HepG2 (cell line): ENCODE data around the gene HMCN2. TPM values are rescaled to one million over a fixed set of nuclear protein-coding genes. Genes with fewer than 3 reads are reported as not detected.

Source experiments
- ARHGAP35 ChIP-seq: sonication (generic); formaldehyde crosslinking; IDR thresholded peaks from 2 replicates; pipeline ENCODE4 v1.9.0; 2022; ENCODE audit warnings: mild to moderate bottlenecking, inconsistent platforms, moderate library complexity, missing genetic modification reagents, borderline replicate concordance
- BRD4 ChIP-seq: sonication (generic); formaldehyde crosslinking; IDR thresholded peaks from 2 replicates; pipeline ENCODE4 v1.4.0; 2020; ENCODE audit warnings: missing genetic modification reagents
- EHMT2 ChIP-seq: fragments of 200-600 bp; sonication (generic); IDR thresholded peaks from 2 replicates; pipeline ENCODE4 v1.7.0; 2017; ENCODE audit warnings: antibody characterized with exemption, low read depth, low read length, borderline replicate concordance
- IKZF4 ChIP-seq: sonication (generic); formaldehyde crosslinking; IDR thresholded peaks from 2 replicates; pipeline ENCODE4 v1.5.1; 2020; ENCODE audit warnings: borderline replicate concordance, mild to moderate bottlenecking, low read depth, missing genetic modification reagents; ENCODE audit errors: not compliant biosample characterization
- KLF16 ChIP-seq, 2 experiments: sonication (generic) in 1 of 2; formaldehyde crosslinking in 1 of 2; IDR thresholded peaks; 2 replicates each; pipeline versions ENCODE4 v1.6.1 to v1.8.0; 2016 to 2023; ENCODE audit warnings: missing genetic modification reagents in 2 of 2, missing compliant biosample characterization in 1 of 2
- POGK ChIP-seq: sonication (generic); formaldehyde crosslinking; conservative IDR thresholded peaks from 2 replicates; pipeline ENCODE4 v1.8.0; 2022; ENCODE audit warnings: mild to moderate bottlenecking, moderate library complexity, missing genetic modification reagents
- PRDM10 ChIP-seq: sonication (generic); formaldehyde crosslinking; IDR thresholded peaks from 2 replicates; pipeline ENCODE4 v1.4.0; 2020; ENCODE audit warnings: low read depth, missing genetic modification reagents
- RBFOX2 ChIP-seq: fragments of 200-400 bp; formaldehyde crosslinking; IDR thresholded peaks from 2 replicates; pipeline ENCODE4 v1.6.1; 2017; ENCODE audit warnings: low read depth, mild to moderate bottlenecking, low read length
- SNAI1 ChIP-seq: sonication (generic); formaldehyde crosslinking; IDR thresholded peaks from 2 replicates; pipeline ENCODE4 v1.5.0; 2020; ENCODE audit warnings: mild to moderate bottlenecking, missing genetic modification reagents, borderline replicate concordance
- ZC3H4 ChIP-seq: sonication (generic); formaldehyde crosslinking; IDR thresholded peaks from 2 replicates; pipeline ENCODE4 v1.4.0; 2020; ENCODE audit warnings: missing genetic modification reagents, borderline replicate concordance
- ZMYM4 ChIP-seq: sonication (generic); formaldehyde crosslinking; IDR thresholded peaks from 2 replicates; pipeline ENCODE4 v1.8.1; 2023; ENCODE audit warnings: mild to moderate bottlenecking, missing genetic modification reagents
- ZNF407 ChIP-seq: sonication (generic); formaldehyde crosslinking; IDR thresholded peaks from one replicate; pipeline ENCODE4 v1.5.1; 2020; ENCODE audit warnings: mild to moderate bottlenecking, missing genetic modification reagents; ENCODE audit errors: not compliant biosample characterization
- ZNF530 ChIP-seq: sonication (generic); formaldehyde crosslinking; IDR thresholded peaks from 2 replicates; pipeline ENCODE4 v1.5.0; 2020; ENCODE audit warnings: low read depth, mild to moderate bottlenecking, missing genetic modification reagents
- polyA plus RNA-seq, 8 experiments: library from polyadenylated mRNA; depleted of rRNA in 3 of 8; stranded (reverse) in 7 of 8; unstranded in 1 of 8; fragments of >200 nt; fragmentation: Illumina TruSeq in 4 of 8; extraction: Trizol in 4 of 8; gene quantifications; 2 replicates each; pipeline versions ENCODE4 v1.2.1 to v1.2.3, GENCODE V29; 2011 to 2016; ENCODE audit warnings: low read depth in 4 of 8, missing spikeins in 1 of 8, mixed read lengths in 1 of 8; ENCODE audit not compliant: insufficient read depth in 1 of 8
- total RNA-seq, 5 experiments: library from RNA; depleted of rRNA; stranded (reverse); fragments of >200 nt; fragmentation: Illumina TruSeq; extraction: Trizol; gene quantifications; 2 replicates each; pipeline ENCODE4 v1.2.3, GENCODE V29; 2016; ENCODE audit warnings: low read depth in 1 of 5

Gene HMCN2
- total and polyA plus RNA-seq, 2 of the 13 experiments (the other 11 are each of a cell fraction or from before 2014, with no cell fraction given), result 0.09 TPM; not detected in 1

- TF ChIP-seq PRDM10, result no peak
- TF ChIP-seq ZNF530 (CRISPR knock-in tag), result no peak
- TF ChIP-seq IKZF4 (CRISPR knock-in tag), result peak; percentile 40
- no peak for TF ChIP-seq ZC3H4 (CRISPR knock-in tag)
- TF ChIP-seq POGK (CRISPR knock-in tag), result peak; percentile 92
- TF ChIP-seq BRD4, result peak; percentile 30; the same call in 1 of the 2 replicates
- no peak for TF ChIP-seq SNAI1 (CRISPR knock-in tag)
- peak; percentile 60; the same call in 1 of the 2 replicates for TF ChIP-seq ZMYM4 (CRISPR knock-in tag)
- no peak for TF ChIP-seq KLF16 (CRISPR knock-in tag; IDR thresholded peaks at IDR 0.05)
- TF ChIP-seq ARHGAP35 (CRISPR knock-in tag), result peak; percentile 25; the same call in 1 of the 2 replicates
- TF ChIP-seq EHMT2, result no peak
- TF ChIP-seq RBFOX2, result peak; percentile 47; the same call in 1 of the 2 replicates
- TF ChIP-seq ZNF407, result no peak
Measured at GRCh38 chr9:130433168-130433946, 167.8 kb downstream of the HMCN2 start (continued).
